ENCODE data around the gene SDC4.

Gene SDC4

GRCh38 chr20:45347936-45348778 lies at the start of gene SDC4:
SDC4 (minus strand) TSS chr20:45348424; CDS start chr20:45348384, 40 bp downstream.
- peak; percentile 40 for DNase-seq (ENCODE audit: low read depth)

DNA sequence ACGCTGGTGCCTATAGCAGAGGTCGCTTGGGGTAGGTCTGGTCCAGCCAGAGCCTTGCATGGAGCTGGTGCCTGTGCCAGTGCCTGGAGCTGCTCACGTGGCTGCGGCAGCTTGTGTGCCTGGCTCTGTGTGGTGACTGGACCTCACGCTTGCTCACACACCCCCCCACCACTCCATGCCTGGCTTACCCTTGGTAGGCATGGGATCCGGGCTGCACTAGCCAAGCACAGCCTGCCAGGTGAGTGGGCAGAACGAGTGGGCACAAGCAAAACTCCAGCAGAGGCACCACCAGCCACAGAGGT lies 46.8 kb upstream of the SDC4 start:
- DNase-seq (ENCODE audit: low read depth), result no peak

GRCh38 chr20:45394221-45395113 lies 46.2 kb upstream of the SDC4 start:
- DNase-seq (ENCODE audit: low read depth), result no peak

- no peak for DNase-seq (ENCODE audit: low read depth)
These were observed 44.5 kb upstream of the SDC4 start for GRCh38 chr20:45392733-45393132.

GRCh38 chr20:45391559-45391958 lies 43.3 kb upstream of the SDC4 start:
- no peak for DNase-seq (ENCODE audit: low read depth)

GRCh38 chr20:45390931-45391330 lies 42.7 kb upstream of the SDC4 start:
- DNase-seq (ENCODE audit: low read depth), result no peak

DNA sequence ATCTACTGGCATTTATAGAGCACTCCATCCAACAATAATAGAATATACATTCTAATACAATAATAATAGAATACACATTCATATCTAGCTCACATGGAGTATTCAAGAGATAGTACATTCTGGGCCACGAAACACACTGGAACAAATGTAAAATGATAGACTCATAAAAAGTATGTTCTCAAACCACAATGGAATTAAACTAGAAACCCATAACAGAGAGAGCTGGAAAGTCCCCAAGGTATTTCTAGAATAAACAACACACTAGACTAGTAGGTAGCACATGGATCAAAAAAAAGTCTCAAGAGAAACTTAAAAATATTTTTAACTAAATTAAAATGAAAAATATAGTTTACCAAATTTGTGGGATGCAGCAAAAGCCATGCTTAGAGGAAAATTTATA lies 39.0 kb upstream of the SDC4 start:
- DNase-seq (ENCODE audit: low read depth), result no peak

DNA sequence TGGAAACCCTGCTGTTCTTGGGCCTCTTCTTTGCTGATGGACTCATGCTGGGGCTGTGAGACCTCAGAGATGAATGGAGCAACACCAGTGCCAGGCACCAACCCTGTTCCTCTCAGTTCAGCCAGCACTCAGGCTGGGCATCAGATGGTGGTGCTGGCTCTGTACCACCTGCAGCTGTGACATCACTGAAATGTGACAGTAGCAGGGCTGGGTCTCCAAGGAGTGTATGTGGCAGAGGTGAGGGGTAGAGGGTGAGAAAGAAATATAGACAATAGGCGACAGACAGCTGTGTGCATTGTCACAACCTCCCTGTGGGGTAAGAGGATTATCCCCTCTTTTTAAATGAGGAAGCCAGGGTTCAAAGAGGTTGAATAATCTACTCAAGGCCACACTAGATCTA lies 30.0 kb upstream of the SDC4 start, which contains the start of gene TP53TG5:
TSS of gene TP53TG5 (minus strand) at position 135 of the 400 bp plus-strand sequence. CDS start at position 46, 89 bp downstream.
- DNase-seq (ENCODE audit: low read depth), result no peak

DNA sequence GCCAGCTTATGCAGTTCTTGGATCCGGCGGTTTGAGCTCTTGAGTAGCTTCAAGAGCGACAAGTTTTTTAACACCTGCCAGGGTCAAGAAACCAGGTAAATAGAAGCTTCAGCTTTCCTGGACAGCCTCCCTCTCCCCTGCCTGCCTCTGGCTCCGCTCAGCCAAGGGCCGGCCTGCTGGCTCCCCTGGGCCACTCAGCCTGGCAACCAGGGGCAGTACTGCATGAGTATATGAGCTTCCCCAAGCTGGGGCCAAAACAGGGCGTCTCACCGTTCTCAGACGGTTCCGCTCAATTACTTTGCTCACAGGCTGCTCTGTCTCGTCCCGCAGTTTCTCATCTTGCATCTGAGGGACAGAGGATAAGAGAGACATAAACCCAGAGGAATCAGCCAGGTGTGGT lies 29.0 kb upstream of the SDC4 start:
- DNase-seq (ENCODE audit: low read depth), result no peak

DNA sequence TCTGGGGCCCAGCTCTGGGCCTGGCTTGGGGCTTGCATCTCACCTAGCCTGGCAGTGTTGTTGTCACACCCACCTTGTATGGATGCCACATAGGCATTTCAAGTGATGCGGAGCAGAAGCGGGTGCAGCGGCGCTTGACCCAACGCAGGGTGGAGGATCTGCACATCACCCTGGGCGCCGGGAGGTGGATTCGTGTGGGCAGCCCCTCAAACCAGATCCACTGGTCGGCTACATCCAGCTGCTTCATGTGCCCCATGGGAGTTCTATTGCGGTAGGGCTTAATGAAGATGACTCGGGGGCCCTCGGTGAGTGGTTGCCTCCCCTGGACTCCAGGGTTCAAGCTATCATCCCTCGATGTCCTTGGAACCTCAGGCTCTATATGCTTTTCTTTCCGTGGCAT lies 26.7 kb upstream of the SDC4 start:
- no peak for DNase-seq (ENCODE audit: low read depth)

- DNase-seq (ENCODE audit: low read depth), result no peak
These were observed 25.9 kb upstream of the SDC4 start for GRCh38 chr20:45374101-45374467.

DNA sequence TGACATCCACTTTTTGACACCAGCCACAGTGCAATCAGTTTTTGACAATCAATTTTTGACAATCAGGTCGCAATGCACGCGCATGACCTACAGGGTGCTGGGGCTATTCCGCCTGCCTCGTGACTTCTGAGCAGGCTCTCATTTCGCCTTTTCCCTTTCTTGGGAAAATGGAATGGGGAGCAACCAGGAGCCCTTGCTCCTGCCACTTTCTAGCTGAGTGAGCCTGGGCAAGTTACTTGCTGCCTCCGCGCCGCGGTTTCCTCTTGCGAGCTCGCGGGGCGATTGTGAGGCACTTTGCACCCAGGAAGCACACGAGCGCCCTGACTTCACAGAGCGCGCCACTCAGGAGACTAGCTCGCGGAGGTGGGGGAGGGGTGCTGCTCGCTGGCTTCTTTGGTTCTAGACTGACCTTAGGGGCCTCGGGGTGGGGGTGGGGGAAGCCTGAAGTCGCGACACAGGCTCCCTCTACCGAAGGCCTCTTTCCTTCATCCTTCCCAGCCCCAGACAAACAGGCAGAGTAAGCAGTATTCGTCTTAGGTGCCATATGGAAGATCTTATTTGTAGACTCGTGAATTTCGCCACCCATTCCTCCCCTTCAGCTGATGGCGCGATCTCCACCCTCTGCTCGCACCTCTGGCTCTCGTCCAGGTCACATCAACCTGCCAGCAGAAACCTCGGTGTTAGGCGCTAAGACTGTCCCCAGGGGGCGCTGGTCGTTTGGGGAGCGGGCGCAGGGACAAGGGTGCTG lies 25.3 kb upstream of the SDC4 start:
- DNase-seq (ENCODE audit: low read depth), result peak; percentile 85

DNA sequence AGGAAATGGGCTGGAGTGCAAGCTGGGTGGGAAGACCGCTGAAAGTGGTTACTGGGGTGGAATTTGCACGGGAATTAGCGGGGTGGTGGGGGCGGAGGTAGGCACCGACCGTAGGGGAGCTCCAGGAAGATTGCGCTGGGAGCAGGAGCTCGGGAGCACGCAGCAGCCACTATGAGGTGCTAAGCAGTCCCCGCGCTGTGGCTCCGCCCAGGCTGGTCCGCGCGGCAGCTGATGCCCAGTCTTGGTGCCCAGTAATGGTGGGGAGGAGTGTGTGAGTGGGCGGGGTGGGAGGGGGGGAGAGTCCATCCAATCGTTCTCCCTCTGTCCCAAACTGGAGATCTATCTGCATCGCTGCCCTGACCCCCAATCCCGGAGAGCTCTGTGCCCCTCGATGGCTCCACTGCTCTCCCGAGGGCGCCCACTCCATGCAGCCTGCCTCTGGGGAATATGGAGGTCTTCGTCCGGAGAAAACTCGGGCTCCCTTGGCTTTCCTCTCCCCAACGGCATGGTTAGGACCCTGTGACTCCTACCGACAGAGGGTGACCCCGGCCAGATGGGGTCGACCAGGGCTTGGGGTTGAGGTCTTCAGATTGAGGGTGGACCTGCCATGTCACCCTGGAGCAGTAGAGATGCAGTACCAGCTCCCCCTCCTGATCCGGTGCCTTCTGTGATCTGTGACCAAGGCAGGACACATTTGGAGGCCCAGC lies 24.6 kb upstream of the SDC4 start:
- DNase-seq (ENCODE audit: low read depth), result no peak

DNA sequence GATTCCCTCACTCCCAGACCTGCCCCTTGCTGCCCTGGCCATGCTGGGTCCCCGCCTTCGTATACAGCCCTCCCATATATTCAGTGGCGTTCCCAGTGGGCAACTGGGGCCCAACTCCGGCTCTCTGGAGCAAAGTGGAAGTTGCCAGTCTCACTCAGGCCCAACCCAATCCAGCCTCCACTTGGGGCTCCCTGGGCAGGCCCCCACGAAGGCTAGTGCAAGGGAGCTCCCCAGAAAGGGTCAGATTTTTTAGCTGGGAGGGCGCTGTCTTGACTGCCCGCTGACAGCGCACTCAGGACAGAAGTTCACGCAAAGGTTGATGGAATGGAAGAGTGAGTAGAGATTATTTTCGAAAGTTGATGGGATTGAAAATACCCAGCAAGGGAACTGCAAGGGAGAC lies 24.0 kb upstream of the SDC4 start:
- DNase-seq (ENCODE audit: low read depth), result no peak

- no peak for DNase-seq (ENCODE audit: low read depth)
These were observed 22.4 kb upstream of the SDC4 start for GRCh38 chr20:45370571-45371160.

DNA sequence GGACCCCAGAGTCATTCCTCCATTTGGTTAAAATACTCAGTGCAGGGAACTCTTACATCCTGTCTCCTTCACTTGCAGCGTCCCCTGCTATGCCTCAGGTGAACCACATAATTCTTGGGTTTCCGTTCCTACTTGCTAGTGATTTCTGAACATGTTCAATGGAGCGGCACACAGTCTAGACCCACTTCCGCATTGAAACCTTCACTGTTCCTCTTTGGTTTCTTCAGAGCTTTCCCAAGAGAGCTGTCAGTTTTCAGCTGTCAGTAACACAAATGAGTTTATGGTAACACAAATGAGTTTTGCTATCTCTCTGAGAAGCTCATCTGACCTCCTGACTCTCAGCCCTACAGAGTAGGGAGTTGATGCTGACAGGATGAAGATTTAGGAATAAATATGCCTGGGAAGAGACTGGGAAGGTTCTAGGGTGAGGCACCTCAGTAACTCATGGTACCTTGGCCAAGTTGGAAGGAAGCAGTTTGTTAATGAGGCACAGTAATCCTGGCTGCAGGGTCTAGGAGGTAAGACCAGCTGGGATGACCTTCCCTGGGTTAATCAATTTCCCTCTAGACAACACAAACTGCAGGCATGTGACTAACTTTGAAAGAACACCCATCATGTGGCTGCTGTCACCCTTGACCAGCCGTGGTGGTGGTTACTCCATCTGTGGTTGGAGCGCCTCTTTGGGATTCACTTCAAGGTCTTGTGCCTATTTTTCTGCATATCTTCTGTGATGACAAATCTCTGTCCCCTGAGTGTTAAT lies 20.2 kb upstream of the SDC4 start:
- no peak for DNase-seq (ENCODE audit: low read depth)

DNA sequence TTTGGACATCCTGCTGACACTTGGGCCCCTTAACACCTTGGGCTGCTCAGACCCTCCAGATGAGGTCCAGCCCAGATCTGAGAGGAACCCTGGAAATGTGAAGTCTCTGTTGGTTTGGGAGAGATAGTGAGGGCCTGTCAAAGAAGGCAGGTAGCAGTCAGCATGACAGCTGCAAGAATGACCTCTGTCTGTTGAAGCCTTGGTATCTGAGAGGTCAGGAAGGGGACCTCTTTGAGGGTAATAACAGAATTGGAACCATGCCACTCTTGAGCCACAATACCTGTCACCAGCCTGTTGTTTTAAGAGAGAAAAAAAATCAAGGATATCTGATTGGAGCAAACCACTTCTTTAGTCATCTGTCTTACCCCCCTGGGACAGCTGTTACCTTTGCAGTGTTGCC lies 18.9 kb upstream of the SDC4 start:
- no peak for DNase-seq (ENCODE audit: low read depth)

DNA sequence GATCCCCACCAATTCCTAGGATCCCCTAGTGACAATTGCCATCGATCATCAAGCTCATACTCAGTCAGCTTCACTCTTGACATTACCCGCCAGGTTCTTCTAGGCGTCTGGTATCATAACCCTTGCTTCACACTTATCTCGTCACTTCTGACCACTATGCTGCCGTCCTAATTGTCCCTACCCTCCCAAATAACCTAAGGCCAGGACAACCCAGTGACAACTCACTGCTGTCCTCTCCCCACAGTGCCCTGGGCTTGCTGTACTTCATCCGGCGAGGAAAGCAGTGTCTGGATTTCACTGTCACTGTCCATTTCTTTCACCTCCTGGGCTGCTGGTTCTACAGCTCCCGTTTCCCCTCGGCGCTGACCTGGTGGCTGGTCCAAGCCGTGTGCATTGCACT lies 18.4 kb upstream of the SDC4 start:
- no peak for DNase-seq (ENCODE audit: low read depth)

DNA sequence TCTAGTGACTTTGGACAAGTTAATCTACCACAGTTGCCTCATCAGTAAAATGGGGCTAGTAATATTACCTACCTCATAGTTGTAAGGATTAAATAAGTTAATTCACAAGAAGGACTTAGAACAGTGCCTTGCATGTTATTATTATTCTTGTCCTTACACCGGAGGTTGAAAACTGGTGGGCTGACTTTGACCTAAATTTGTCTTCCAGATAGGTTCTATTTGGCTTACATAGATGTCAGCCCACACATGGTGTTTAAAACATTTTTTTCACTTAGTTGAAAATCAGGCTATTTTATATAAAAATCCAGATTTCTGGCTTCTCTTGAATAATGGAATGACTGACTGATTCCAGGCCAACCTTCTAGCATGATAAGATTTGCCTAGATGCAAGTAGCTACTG lies 18.0 kb upstream of the SDC4 start:
- no peak for DNase-seq (ENCODE audit: low read depth)

- DNase-seq (ENCODE audit: low read depth), result no peak
These were observed 17.3 kb upstream of the SDC4 start for GRCh38 chr20:45365444-45365970.

Measured in stimulated activated CD8-positive, alpha-beta memory T cell treated with anti-CD3 and anti-CD28 coated beads, Interleukin-12 subunit alpha, Interleukin-12 subunit beta, amount 100 ng/mL, for 1 hour (primary cell).